ENCODE results near the gene LRATD1. TPM values are rescaled to one million over a fixed set of nuclear protein-coding genes. Genes with fewer than 3 reads are reported as not detected.
A peak's percentile ranks its signal among the peaks of the same experiment; 100 is the strongest.

The LRATD1 gene
- total RNA-seq, 2 experiments from 2014 or later: not detected

DNA sequence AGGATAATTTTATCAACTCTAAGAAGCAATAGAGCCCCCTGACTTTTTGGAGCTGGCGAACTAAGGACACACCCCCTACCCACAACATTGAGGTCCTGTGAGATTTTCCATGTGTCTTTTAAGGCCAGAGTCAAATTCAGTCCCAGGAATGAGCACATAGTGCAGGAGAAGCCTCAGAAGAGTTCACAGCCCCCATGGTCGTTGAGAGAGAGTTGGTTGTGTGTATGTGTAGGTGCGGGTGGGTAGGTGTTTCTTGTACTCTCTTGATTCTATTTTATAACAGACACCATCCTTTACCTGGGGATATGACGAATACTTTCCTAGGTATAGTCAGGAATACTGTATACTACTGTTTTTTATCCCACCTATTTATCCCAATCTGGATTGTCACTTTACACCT, 8.6 kb downstream of the LRATD1 start:
- no peaks in the 10 kb centered on the region for H3K36me3 Mint-ChIP-seq
- peaks cover 12% of the 10 kb centered on the region for H3K27me3 Mint-ChIP-seq
- no peaks in the 10 kb centered on the region for H3K4me1 Mint-ChIP-seq
- H3K4me3 Mint-ChIP-seq: no peak overlapping the region
- DNase-seq (no peak), ATAC-seq (no peak)
- CTCF ChIA-PET: no interaction called here
- no peaks in the 10 kb centered on the region for H3K9me3 Mint-ChIP-seq (ENCODE audit: low read depth)
- no peak overlapping the region for H3K27ac Mint-ChIP-seq

DNA sequence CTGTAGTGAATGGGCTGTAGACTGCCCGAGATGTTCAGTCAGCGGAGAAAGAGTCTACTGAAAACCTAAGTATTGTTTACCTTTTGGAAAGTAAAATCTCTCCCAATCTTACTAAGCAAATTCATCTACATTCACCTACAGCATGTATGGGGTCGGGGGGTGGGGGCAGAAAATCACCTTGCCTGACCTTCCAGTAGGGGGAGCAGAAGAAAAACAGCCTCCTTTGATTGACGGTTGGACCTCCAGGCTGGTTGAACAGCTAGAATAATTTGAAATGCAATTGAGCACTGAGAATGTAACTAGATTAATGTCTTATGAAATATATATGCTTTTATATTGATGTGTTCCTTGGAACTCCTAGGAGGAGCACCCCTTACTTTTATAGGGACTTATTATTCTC, 10.0 kb downstream of the LRATD1 start:
- CTCF ChIA-PET: no interaction called here
- Mint-ChIP-seq H3K4me3 (no peak overlapping the region), H3K4me1 (no peaks in the 10 kb centered on the region), H3K9me3 (ENCODE audit: low read depth) (no peaks in the 10 kb centered on the region), H3K27ac (no peak overlapping the region), H3K27me3 (no peaks in the 10 kb centered on the region), H3K36me3 (no peaks in the 10 kb centered on the region)
- no peak for ATAC-seq
- DNase-seq: no peak

DNA sequence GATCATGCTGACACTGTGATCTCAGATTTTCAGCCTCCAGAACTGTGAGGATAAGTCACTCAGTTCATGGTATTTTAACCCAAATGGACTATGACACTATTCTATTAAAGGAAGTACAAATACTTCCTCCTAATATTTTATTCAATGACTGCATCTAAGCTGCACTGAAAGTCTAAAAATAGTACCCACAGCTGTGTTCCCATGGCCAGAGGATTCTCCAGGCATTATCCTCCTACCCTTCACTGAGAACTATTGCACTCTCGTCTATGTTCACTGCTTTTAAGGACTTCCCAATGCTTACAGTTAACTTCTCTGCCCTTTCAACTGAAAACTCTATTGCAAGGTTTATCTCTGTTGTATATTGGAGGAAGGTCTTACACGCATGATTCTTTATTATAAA, 15.2 kb downstream of the LRATD1 start:
- ATAC-seq (no peak), DNase-seq (no peak)
- Mint-ChIP-seq H3K9me3 (ENCODE audit: low read depth) (no peaks in the 10 kb centered on the region), H3K36me3 (no peaks in the 10 kb centered on the region), H3K4me1 (no peaks in the 10 kb centered on the region), H3K27ac (no peak overlapping the region), H3K4me3 (no peak overlapping the region), H3K27me3 (no peaks in the 10 kb centered on the region)
- CTCF ChIA-PET: no interaction called here

DNA sequence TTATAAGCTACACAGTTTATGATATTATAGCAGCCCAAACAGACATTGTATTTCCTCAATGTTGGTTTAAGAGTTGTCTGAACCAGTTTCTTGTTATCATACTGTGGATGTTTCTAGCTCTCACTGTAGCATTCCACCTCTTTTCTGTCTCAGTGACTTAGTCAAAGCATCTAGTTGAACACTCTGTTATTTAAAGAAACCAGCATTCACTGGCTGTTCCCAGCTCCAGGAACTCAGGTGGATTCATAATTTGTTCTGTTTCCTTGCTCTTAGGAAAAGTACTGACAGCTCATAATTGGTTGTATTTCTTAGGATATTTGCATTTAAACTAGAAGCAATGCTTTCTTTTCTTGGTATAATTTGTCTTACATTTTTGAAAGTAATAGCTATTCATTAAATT, 17.5 kb downstream of the LRATD1 start:
- Mint-ChIP-seq H3K27ac (no peak overlapping the region), H3K4me3 (no peak overlapping the region), H3K36me3 (no peaks in the 10 kb centered on the region), H3K27me3 (no peaks in the 10 kb centered on the region), H3K4me1 (peaks cover 7% of the 10 kb centered on the region), H3K9me3 (ENCODE audit: low read depth) (no peaks in the 10 kb centered on the region)
- ATAC-seq: no peak
- CTCF ChIA-PET: no interaction called here
- DNase-seq: no peak

DNA sequence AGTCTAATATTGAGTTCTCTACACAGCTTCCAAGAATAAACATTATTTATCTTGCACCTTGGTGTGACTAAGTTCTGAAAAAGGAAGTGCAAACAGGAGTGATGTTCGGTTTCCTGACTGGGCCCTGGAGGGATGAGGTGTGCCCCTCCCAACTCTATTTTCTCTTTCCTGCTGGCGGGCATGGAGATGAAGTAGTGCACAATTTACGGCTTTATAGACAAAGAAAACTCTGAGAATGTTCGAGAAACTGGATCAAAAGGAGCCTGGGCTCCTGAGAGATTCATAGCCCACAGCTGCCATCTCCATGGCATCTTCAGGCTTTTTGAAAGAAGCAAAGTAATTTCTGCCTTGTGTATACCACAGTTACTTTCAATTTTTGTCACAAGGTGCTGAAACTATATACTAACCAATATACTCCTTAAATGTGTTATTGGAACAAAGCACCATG, 22.3 kb downstream of the LRATD1 start:
- Mint-ChIP-seq H3K27me3 (no peaks in the 10 kb centered on the region), H3K9me3 (ENCODE audit: low read depth) (no peaks in the 10 kb centered on the region), H3K4me3 (no peak overlapping the region), H3K27ac (no peak overlapping the region), H3K4me1 (peaks cover 11% of the 10 kb centered on the region), H3K36me3 (no peaks in the 10 kb centered on the region)
- CTCF ChIA-PET: no interaction called here
- DNase-seq: no peak
- peak; percentile 55 for ATAC-seq

DNA sequence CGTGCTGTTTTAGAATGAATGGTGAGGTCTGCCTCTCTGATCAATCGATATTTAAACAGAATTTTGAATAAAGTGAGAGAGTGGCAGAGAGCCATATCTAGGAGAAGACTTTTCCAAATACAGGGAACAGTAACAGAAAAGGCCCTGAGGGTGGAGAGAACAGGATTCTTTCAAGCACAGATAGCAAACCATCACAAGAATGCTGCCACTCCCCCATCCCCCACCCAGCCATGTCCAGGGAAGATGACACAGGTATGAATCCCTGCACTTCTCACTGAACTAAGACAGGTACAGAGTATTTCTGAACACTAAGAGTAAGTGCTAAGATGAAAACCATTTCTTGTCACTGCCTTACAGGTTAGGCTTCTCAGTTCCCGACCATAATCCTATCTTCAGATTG, 23.6 kb downstream of the LRATD1 start:
- Mint-ChIP-seq H3K36me3 (no peaks in the 10 kb centered on the region), H3K9me3 (ENCODE audit: low read depth) (peaks cover 2% of the 10 kb centered on the region), H3K4me1 (peaks cover 11% of the 10 kb centered on the region), H3K27ac (no peak overlapping the region), H3K27me3 (no peaks in the 10 kb centered on the region), H3K4me3 (no peak overlapping the region)
- ATAC-seq: no peak
- DNase-seq: no peak
- CTCF ChIA-PET: no interaction called here

DNA sequence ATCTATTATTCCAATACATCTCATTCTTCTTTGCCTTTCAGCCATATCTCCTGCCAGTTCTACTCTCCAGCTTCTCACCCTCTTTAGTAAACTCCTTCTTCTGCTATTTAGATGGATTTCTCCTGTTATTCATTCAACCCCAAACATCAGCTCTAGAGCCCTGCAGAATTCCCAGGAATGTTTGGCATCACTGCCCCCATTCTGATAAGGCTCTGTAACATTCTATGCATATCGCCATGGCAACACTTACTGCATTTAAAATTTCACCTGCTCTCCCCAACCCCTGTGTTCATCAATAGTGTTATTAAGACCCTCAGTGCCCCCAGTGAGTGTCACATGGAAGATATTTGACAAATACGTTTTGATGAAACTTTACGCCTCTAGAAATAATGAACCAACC, 28.6 kb downstream of the LRATD1 start:
- H3K27me3 Mint-ChIP-seq: no peaks in the 10 kb centered on the region
- CTCF ChIA-PET: no interaction called here

DNA sequence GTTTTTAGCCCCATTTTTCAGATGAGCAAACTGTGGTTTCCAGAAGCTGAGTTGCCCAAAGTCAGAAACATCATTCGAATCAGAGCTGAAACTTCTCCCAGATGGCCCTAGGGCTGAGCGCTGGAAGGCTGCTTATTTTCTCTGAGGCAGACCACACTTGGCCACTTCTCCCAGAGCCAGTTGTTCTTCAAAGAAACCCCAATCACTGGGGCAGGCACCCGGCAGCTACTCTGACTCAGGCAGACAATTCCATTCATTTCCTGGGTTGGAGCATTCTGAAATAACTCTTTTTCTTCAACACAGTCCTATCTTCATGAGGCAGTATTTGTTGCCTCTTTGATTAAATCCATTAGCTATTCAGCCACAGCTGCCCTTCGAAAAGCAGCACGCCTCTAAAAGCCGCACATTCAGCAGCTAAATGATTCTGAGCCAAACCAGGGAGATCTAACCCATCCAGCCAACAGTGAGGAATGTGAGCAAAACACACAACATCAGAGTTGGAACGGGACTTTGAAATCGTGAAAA, 40.9 kb downstream of the LRATD1 start:
- H3K4me3 Mint-ChIP-seq: no peak overlapping the region
- no peak overlapping the region for H3K27ac Mint-ChIP-seq
- no peaks in the 10 kb centered on the region for H3K4me1 Mint-ChIP-seq
- no peaks in the 10 kb centered on the region for H3K9me3 Mint-ChIP-seq (ENCODE audit: low read depth)
- H3K27me3 Mint-ChIP-seq: no peaks in the 10 kb centered on the region
- CTCF ChIA-PET: no interaction called here
- no peaks in the 10 kb centered on the region for H3K36me3 Mint-ChIP-seq
- no peak for DNase-seq
- no peak for ATAC-seq

More for the DNA sequence above, 28.6 kb downstream of the LRATD1 start:
- Mint-ChIP-seq H3K9me3 (ENCODE audit: low read depth) (peaks cover 4% of the 10 kb centered on the region), H3K27ac (no peak overlapping the region), H3K4me1 (no peaks in the 10 kb centered on the region), H3K36me3 (no peaks in the 10 kb centered on the region), H3K4me3 (no peak overlapping the region)
- ATAC-seq (no peak), DNase-seq (no peak)

DNA sequence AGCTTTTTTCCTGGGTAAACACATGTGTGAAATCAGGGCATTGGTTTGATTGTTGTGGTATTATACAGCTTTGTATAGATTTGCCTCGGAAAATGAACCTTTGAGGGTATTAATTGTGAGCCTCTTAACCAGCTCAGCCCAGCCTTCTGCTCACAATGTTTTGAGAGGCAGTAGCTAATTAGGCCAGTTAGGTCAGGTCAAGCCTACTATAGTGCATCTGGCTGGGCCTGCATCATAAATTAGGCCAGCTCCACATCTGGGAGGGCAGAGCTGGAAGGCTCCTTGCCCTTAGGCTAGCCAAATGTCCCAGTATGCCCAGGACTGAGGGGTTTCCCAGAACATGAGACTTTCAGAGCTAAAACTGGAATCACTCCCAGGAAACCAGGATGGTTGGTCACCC, 43.0 kb downstream of the LRATD1 start:
- H3K9me3 Mint-ChIP-seq (ENCODE audit: low read depth): no peaks in the 10 kb centered on the region
- CTCF ChIA-PET: interaction anchor here (1.3 kb wide), 1 partner anchor 15 kb away, joined by 3 read pairs; no protein-coding TSS in a partner anchor
- H3K36me3 Mint-ChIP-seq: no peaks in the 10 kb centered on the region
- H3K27me3 Mint-ChIP-seq: no peaks in the 10 kb centered on the region
- ATAC-seq (no peak), DNase-seq (no peak)
- H3K27ac Mint-ChIP-seq: no peak overlapping the region
- H3K4me1 Mint-ChIP-seq: no peaks in the 10 kb centered on the region
- no peak overlapping the region for H3K4me3 Mint-ChIP-seq

DNA sequence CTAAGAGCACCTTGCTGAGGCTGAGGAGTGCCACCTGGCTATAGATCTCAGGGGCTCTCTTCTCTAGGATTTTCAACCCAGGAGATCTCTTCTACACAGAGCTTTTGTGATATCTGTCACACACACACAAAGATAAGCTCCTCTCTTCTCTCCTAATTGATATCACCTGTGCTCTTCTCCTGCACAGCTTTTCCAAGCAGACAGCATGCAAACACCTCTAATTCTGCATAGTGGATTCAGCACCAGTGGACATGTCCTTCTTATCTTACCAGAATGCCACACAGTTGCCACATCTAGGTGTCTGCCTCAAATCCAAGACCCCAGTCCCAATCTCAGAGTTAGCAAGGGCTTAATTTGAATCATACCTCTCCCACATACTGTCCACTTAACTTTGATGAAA, 43.9 kb downstream of the LRATD1 start:
- no peak for ATAC-seq
- Mint-ChIP-seq H3K4me1 (no peaks in the 10 kb centered on the region), H3K4me3 (no peak overlapping the region), H3K36me3 (no peaks in the 10 kb centered on the region), H3K27ac (no peak overlapping the region), H3K9me3 (ENCODE audit: low read depth) (no peaks in the 10 kb centered on the region), H3K27me3 (no peaks in the 10 kb centered on the region)
- CTCF ChIA-PET: interaction anchor here (1.3 kb wide), 1 partner anchor 14 kb away, joined by 3 read pairs; no protein-coding TSS in a partner anchor
- DNase-seq: no peak

DNA sequence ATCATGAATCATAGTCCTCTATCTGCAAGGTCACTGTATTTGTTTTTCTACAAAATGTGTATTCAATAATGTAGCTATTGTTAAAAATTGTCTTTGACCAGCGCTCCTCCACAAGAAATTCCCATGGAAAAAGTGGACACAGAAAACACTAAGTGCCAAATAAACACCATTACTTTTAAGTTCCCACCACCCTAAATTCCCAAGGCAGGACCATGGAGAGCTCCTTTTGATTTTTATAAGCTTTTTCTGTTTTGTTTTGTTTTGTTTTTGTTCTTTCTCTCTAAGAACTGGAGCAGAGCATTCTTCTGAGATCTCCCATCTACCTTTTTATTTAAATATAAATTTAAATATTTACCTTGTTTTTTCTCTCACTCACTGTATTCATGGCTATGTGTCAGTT, 44.5 kb downstream of the LRATD1 start:
- ATAC-seq (no peak), DNase-seq (no peak)
- no peaks in the 10 kb centered on the region for H3K27me3 Mint-ChIP-seq
- H3K36me3 Mint-ChIP-seq: no peaks in the 10 kb centered on the region
- CTCF ChIA-PET: no interaction called here
- H3K9me3 Mint-ChIP-seq (ENCODE audit: low read depth): no peaks in the 10 kb centered on the region
- no peak overlapping the region for H3K4me3 Mint-ChIP-seq
- no peaks in the 10 kb centered on the region for H3K4me1 Mint-ChIP-seq
- no peak overlapping the region for H3K27ac Mint-ChIP-seq

DNA sequence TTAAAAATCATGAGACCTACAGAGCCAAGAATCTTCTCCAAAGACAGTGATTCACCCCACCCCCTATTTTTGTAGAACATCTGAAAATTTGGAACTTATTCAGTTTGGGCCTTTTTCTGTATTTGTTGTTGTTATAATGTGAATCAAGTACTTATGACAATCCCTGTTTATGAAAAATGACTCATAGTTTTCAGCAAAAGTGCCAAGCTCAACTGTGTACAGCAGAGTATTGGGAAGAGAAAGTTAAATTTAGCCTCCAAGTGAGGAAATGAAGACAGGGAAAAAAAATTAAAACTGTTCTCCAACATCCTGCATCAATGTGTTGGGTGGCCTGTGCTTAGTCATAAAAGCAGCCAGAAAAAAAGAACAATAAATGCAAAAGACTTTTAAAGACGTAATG, 46.2 kb downstream of the LRATD1 start:
- Mint-ChIP-seq H3K36me3 (no peaks in the 10 kb centered on the region), H3K4me3 (no peak overlapping the region), H3K27ac (no peak overlapping the region), H3K4me1 (no peaks in the 10 kb centered on the region), H3K27me3 (no peaks in the 10 kb centered on the region), H3K9me3 (ENCODE audit: low read depth) (no peaks in the 10 kb centered on the region)
- ATAC-seq (no peak), DNase-seq (no peak)
- CTCF ChIA-PET: no interaction called here

DNA sequence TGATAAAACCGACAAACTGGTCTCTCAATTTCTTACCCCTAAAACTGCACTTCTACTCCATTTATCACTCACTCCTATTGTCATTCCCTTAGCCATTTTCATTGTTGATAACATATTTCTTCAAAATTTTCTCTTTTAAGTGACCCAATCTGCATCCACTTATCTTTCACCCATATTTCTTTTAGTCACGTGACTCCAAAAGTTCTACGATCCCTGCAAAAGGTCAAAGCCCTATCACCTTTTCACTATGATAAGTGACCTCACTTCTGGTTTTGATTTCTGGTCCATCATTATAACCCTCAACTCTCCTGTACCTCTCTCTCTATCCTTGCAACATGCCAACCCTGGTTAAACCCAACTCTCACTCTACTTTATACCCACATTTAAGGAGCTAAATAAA, 49.1 kb downstream of the LRATD1 start:
- H3K27ac Mint-ChIP-seq: no peak overlapping the region

More for the DNA sequence above, 49.1 kb downstream of the LRATD1 start:
- no peaks in the 10 kb centered on the region for H3K4me1 Mint-ChIP-seq
- no peaks in the 10 kb centered on the region for H3K36me3 Mint-ChIP-seq
- CTCF ChIA-PET: no interaction called here
- DNase-seq (no peak), ATAC-seq (no peak)
- H3K9me3 Mint-ChIP-seq (ENCODE audit: low read depth): no peaks in the 10 kb centered on the region
- no peak overlapping the region for H3K4me3 Mint-ChIP-seq
- no peaks in the 10 kb centered on the region for H3K27me3 Mint-ChIP-seq

Data from activated CD8-positive, alpha-beta memory T cell treated with anti-CD3 and anti-CD28 coated beads, Interleukin-2, amount 10 ng/mL, durations not matched to agents 7 days and 5 days (primary cell).